Retinal pigment epithelial cell (primary cell): ENCODE measurements around the gene NHLRC1.

ENCODE experiments used
- DNase-seq: peaks from one replicate; pipeline ENCODE4 v3.0.0-alpha.2; 2010; ENCODE audit warnings: low read depth
- H3K4me3 ChIP-seq: 2 replicates; pipeline ENCODE4 v1.5.1; 2011; ENCODE audit warnings: mild to moderate bottlenecking, low read length, control low read depth, moderate library complexity
- CTCF ChIP-seq: conservative IDR thresholded peaks from 2 replicates; pipeline ENCODE4 v1.5.1; 2011; ENCODE audit warnings: low read depth, low read length, control low read depth, inconsistent platforms

NHLRC1 gene

DNA sequence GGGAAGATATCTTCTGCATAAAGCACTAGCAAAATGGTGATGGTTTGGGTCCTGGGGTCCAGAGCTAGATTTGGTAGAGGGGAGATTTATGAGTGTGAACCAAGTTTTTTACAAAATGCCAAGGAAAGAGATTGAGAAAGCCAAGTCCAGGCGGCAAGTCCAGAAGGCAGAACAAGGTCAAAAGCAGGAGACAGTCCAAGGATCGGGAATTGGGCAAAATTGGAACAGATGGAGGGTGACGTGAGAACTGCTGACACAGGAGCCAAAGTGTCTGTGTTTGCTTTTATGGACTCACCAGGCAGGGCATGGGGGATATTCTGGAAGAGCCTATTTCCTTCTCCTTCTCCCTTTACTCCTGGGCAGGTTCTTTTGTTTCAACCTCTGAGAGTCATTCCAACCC is 4.1 kb downstream of the NHLRC1 start:
- H3K4me3 ChIP-seq, result no peak overlapping the region
- no peak for TF ChIP-seq CTCF
- no peak for DNase-seq

GRCh38 chr6:18117136-18117535 is 5.3 kb downstream of the NHLRC1 start:
- no peak for DNase-seq
- no peak for TF ChIP-seq CTCF

DNA sequence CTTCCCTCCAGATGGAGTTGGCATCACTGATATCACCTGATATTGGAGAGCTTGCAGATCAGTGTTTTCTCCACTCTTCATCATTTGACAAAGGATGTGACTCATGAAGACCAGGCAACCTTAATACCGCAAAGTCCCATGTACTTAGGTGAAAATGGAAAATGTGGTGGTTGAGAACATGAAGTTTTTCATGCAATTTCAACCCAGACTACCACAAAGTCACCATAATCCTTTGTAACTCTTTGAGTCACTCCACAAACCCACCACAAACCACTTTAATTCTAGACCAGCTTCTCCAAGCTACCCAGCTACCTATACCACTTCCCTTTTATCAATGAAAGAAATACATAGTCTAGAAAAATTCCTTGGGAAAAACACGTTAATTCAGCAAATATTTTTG is 7.1 kb downstream of the NHLRC1 start:
- no peak for TF ChIP-seq CTCF
- DNase-seq, result no peak
- no peak overlapping the region for H3K4me3 ChIP-seq

More at GRCh38 chr6:18117136-18117535, 5.3 kb downstream of the NHLRC1 start:
- no peak overlapping the region for H3K4me3 ChIP-seq

GRCh38 chr6:18110162-18110561 is 12.3 kb downstream of the NHLRC1 start:
- H3K4me3 ChIP-seq, result no peak overlapping the region
- no peak for TF ChIP-seq CTCF
- DNase-seq, result no peak

GRCh38 chr6:18107061-18107460 is 15.4 kb downstream of the NHLRC1 start:
- TF ChIP-seq CTCF, result no peak
- H3K4me3 ChIP-seq, result no peak overlapping the region
- no peak for DNase-seq

GRCh38 chr6:18102783-18103509 is 19.5 kb downstream of the NHLRC1 start:
- TF ChIP-seq CTCF, result no peak
- H3K4me3 ChIP-seq, result no peak overlapping the region
- no peak for DNase-seq

DNA sequence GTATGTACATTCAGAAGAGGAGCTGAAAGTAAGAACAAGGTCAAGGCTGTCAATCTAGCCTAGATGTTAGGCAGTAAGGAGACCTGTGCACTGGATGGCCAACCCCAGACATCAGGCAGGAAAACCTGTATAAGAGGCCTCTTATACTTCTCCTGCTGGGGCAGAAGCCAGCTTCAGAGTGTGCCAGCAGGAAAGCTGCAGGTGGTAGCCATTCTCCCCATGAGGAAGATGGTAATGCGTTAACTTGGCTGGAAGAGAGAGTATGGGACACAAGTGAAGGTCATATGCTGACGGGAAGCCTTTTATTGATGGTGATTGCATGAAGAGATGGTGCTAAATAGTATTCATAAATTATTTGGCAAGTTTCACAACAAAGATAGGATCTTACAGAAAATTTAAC is 20.6 kb downstream of the NHLRC1 start:
- H3K4me3 ChIP-seq, result no peak overlapping the region
- no peak for DNase-seq
- TF ChIP-seq CTCF, result no peak
